Measurements from ENCODE around the gene INTS14.
"Not testable (repeated sequence)": the region's sequence is repeated elsewhere in the genome, so short reads cannot be mapped to it uniquely, and the experiment has no call there.

Gene INTS14

DNA sequence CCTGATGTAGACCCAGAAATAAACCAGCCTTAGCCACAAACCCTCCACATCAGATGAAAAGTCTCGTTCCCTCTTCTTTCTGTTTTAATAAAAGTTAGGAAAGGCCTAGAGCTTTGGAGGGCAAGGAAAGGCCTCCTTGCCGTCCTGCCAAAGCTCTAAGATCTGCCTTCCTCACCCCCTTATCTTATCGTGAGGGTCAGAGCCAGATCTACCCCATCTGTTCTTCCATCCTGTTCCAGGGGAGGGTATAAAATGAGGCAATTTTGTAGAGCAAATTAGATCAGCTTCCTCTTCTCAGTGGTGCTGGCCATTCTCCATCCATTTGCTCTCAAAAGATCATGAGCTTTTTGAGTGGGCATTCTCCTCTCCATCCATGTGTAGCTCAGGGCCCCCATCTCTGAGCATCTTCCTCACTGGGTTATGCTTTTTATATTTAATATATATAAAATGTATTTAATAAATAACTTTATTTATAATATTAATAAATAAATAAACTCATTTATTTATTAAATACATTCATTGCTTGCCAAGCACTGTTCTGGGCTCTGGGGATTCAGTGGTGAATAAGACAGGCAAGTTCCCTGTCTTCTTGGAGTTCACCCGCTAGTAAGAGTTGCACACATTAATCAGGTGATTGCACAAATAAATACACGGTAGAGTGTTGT, 8.8 kb upstream of the INTS14 start:
- TF ChIP-seq POLR2A (IDR thresholded peaks at IDR 0.05; ENCODE audit: low read length): no peak
- TF ChIP-seq GATA1 (IDR thresholded peaks at IDR 0.05; ENCODE audit: low read depth, low read length): no peak
- DNase-seq: peak; percentile 44 to 78

DNA sequence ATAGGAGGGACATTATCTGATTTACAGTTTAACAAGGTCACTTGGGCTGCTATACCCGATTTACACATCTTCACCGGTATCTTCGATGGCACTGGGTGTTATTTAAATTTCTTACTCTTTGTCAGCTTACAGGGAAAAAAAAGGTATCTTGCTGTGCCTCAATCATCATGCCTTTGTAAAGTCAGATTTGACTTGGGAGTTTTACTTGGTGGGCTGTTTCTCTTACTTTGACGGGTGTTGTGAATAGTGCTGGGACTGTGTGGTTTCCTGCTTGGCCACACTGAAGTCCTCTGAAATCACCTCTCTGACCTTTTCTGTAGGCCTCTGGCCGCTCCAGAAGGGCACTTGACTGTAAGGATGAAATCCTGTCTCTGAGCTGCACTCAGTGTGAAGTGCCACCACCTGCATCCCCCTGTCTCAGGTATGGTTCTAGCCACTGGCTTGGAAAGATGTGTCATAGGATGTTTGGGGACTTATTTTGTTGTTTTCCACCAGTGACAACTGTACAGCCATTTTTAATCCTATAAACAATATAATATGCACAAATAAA, 7.7 kb upstream of the INTS14 start:
- TF ChIP-seq POLR2A (IDR thresholded peaks at IDR 0.05; ENCODE audit: low read length) (no peak), GATA1 (IDR thresholded peaks at IDR 0.05; ENCODE audit: low read depth, low read length) (no peak)
- no peak for DNase-seq

DNA sequence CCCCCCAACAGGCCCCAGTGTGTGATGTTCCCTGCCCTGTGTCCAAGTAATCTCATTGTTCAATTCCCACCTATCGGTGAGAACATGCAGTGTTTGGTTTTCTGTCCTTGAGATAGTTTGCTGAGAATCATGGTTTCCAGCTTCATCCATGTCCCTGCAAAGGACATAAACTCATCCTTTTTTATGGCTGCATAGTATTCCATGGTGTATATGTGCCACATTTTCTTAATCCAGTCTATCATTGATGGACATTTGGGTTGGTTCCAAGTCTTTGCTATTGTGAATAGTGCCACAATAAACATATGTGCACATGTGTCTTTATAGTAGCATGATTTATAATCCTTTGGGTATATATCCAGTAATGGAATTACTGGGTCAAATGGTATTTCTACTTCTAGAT, 5.0 kb upstream of the INTS14 start:
- DNase-seq: not testable (repeated sequence)

DNA sequence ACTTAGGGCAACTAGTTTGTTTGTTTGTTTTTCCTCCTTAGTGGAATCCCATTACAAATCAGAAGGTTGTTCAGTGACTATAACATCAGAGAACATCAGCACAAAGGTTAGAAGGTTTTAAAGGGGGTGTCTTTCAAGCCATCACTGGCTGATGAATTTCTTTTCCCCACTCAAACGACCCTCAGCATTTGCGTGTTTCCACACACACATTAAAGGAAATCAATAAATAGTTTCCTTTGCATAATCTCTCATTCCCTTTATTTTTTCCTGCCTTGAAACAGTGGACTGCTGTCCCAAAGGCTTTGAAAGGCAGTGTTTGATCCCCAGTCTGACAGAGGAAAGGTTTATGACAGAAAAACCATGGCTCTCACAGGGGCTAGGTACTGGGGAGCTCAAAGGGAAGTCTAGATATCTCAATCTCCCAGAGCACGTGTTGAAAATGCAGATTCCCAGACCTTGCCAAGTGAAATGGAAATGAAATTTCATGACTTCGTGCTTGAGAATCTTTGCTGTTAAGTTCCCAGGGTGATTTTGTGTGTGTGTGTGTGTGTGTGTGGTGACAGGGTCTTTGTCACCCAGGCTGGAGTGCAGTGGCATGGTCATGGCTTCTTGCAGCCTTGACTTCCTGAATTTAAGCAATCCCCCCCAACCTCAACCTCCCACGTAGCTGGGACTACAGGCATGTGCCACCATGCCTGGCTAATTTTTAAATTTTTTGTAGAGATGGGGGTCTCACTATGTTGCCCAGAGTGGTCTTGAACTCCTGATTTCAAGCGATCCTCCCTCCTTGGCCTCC, 2.2 kb upstream of the INTS14 start:
- TF ChIP-seq POLR2A (IDR thresholded peaks at IDR 0.05; ENCODE audit: low read length) (no peak), GATA1 (IDR thresholded peaks at IDR 0.05; ENCODE audit: low read depth, low read length) (no peak)

DNA sequence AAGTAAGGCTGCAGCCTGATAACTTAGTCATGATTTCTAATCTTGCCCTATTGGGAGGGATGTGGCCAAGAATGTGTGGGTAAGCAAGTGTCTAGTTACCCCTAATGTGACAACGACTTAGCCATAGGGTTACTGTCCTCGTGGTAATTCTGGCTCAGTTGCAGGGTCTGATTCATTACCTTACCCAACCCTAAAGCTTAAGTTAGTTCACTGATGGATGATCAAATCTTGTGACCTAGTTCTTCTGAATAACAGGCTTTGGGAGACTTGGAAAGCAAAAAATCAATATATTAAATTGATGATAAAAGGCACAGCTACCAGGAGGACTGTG, 1.6 kb upstream of the INTS14 start:
- TF ChIP-seq POLR2A (IDR thresholded peaks at IDR 0.05; ENCODE audit: low read length): no peak
- TF ChIP-seq GATA1 (IDR thresholded peaks at IDR 0.05; ENCODE audit: low read depth, low read length): no peak
- DNase-seq: no peak

More for the DNA sequence above, 2.2 kb upstream of the INTS14 start:
- no peak for DNase-seq

DNA sequence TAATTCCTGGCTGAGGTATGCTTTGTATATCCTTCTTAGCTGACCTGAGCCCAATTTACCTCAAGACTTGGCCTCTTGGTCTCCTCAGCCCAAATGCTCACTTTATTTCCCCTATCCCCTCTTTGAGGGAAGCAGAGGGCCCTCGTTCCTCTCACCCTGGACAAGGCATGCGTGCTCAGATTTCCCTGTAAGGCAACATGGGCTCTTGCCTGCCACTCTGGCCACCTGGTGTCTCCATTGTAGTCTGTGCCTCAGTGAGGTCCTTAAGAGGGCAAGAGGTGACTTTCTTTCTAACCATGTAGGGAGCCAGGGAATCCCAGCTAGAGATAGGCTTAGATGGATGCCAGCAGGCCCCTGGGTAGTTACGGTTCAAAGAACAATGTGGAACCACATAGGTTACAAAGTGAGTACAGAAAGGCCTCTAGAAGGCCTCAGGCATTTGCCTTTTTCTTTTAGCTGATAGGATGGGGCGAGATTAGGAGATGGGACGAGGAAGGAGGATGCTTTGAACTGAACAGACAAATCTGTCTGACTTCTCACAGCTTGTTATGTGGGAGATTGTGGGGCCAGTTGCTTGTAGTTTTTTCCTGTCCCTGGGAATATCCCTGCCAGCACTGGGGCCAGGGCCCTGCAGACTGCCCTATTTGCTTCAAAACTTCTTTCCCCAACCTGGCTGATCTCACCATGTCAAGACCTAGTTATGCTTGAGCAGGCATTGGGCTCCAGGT, 1.1 kb upstream of the INTS14 start:
- TF ChIP-seq GATA1 (IDR thresholded peaks at IDR 0.05; ENCODE audit: low read depth, low read length) (no peak), POLR2A (IDR thresholded peaks at IDR 0.05; ENCODE audit: low read length) (no peak)
- DNase-seq: no peak

DNA sequence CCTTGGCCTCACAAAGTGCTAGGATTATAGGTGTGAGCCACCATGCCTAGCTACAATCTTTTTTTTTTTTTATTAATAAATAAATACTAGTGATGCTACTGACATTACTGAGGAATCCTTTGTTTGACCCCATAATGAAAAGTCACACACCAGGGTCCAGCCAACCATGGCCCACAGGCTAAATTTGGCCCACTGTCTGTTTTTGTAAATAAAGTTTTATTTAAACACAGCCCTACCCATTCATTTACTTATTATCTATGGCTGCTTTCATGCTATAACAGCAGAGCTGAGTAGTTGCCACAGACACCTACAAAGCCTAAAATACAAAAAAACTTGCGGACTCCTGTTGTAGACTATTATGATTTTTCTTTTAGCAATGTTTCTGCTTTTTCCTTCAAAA, 7.4 kb downstream of the INTS14 start:
- TF ChIP-seq POLR2A (IDR thresholded peaks at IDR 0.05; ENCODE audit: low read length) (no peak), GATA1 (IDR thresholded peaks at IDR 0.05; ENCODE audit: low read depth, low read length) (no peak)
- no peak for DNase-seq

DNA sequence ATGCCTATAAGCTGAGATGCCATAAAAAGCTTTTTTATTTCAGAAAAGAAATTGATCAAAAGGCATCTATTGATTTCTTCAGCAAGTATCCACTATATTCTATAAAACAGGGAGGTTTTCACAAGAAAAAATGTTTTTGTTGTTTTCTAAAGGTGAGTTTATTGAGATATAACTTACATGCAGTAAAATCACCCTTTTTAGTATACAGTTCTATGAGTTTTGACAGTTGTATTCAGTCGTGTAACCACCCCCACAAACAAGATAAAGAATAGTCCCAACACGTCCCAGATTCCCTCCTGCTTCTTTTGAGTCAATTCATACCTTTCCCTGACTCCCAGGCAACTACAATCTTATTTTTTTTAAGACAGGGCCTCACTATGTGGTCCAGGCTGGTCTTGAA, 7.8 kb downstream of the INTS14 start:
- no peak for DNase-seq
- no peak for TF ChIP-seq POLR2A (IDR thresholded peaks at IDR 0.05; ENCODE audit: low read length)
- no peak for TF ChIP-seq GATA1 (IDR thresholded peaks at IDR 0.05; ENCODE audit: low read depth, low read length)

DNA sequence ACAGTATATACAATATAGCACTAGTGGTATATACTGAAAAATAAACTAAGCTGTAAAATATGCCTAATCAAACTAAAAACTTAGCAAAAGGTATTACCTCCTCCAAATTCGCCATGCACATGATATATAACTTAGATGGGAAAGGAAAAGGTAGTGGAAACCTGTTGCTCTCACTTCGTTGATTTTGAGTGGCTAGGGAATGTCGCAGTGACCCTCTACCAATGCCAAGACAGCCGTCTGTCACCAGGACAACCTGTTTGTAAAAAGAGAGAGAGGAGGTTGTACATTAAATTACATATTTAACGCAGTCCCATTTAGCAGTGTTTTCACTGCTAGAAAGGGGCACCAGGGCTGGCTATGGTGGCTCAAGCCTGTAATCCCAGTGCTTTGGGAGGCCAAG, 11.3 kb downstream of the INTS14 start:
- no peak for DNase-seq
- TF ChIP-seq POLR2A (IDR thresholded peaks at IDR 0.05; ENCODE audit: low read length) (no peak), GATA1 (IDR thresholded peaks at IDR 0.05; ENCODE audit: low read depth, low read length) (no peak)

DNA sequence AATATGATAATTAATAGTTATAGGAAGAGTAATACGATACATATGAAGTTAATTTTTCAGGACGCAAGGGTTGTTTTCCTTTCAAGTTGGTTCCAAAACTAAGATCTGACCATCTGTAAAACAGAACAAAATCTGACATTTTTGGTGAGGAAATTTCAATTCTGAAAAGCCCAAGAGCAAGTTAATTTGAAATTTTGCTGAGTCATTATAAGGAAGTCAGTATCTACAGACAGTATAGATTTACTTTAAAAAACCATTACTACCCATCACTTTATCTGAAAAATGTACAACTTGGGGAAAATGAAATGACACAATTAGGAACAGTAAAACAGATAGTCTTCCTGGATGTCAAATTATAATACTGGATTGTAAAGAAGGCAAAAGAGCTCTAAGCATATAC, 12.5 kb downstream of the INTS14 start:
- TF ChIP-seq POLR2A (IDR thresholded peaks at IDR 0.05; ENCODE audit: low read length) (no peak), GATA1 (IDR thresholded peaks at IDR 0.05; ENCODE audit: low read depth, low read length) (no peak)
- no peak for DNase-seq

DNA sequence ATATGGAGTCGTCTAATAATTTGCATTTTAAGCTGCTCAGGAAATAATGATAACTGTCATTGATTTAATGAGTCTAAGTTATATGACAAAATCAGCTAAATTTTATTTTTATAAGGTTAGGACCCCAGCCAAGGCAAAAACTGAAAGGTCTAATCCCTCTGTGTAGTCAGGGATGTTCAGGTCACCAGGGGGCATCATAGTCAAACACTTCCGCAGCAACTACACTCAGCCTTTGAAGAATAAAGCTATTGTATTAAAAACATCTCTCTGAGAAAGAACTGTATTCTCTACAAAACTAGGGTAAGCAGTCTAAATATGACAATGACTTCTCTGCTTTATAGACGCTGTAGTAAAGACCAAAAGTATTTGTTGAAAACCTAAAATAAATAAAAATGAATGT, 15.0 kb downstream of the INTS14 start:
- DNase-seq: peak; percentile 13 to 51
- TF ChIP-seq POLR2A (IDR thresholded peaks at IDR 0.05; ENCODE audit: low read length) (no peak), GATA1 (IDR thresholded peaks at IDR 0.05; ENCODE audit: low read depth, low read length) (no peak)

DNA sequence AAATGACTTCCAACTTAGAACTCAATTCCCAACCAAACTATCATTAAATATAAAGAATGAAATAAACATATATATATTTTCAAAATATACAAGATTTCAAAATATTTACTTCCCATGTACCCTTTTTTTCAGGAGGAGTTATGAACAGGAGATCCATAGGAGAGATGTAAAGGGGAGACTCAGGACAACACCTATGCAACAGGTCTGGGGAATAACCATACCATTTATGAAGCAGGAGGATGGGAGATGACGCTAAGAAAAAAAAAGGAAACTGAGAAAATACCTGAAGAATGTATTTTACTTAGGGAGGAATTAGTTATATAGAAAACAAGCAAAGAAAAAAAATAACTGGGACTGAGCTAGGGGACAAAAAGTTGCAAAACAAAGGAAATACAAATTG, 23.8 kb downstream of the INTS14 start:
- no peak for TF ChIP-seq POLR2A (IDR thresholded peaks at IDR 0.05; ENCODE audit: low read length)
- TF ChIP-seq GATA1 (IDR thresholded peaks at IDR 0.05; ENCODE audit: low read depth, low read length): no peak

DNA sequence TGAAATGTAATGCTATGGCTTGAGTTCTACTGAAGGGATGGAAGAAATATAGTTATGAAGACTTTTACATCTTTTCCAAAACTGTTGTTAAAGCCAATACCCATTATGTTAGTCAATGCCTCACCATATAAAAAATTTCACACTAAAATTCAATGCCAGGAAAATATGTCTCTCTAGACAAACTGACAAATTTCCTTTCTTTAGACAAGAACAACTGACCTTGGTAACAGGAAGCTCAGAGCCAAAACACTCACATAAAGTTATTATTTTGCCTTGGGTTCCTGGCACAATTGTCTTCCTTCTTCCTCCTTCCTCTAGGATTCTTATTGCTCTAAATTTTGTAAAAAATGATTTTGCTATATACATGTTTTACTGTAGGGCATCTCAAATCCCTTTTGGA, 26.7 kb downstream of the INTS14 start:
- no peak for DNase-seq
- TF ChIP-seq POLR2A (IDR thresholded peaks at IDR 0.05; ENCODE audit: low read length) (no peak), GATA1 (IDR thresholded peaks at IDR 0.05; ENCODE audit: low read depth, low read length) (no peak)

More for the DNA sequence above, 23.8 kb downstream of the INTS14 start:
- DNase-seq: no peak

DNA sequence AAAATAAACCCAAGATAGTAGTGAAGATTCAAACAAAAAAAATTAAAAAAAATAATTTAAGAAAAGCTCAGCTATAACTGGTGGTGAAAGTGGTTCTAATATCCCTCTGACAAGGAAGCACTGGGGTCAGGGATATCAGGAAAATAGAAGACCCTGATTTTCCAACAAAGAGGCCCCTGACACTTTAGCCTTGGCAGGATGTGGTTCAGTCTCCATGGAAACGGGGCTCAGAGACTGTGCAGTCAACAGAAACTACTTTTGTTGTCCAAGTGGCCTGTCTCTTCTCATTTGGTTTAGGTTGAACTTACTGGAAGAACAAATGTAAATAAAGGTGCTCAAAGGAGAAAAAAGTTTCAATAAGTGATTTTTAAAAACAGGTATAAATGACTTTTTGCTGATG, 27.2 kb downstream of the INTS14 start:
- no peak for TF ChIP-seq GATA1 (IDR thresholded peaks at IDR 0.05; ENCODE audit: low read depth, low read length)
- TF ChIP-seq POLR2A (IDR thresholded peaks at IDR 0.05; ENCODE audit: low read length): no peak
- DNase-seq: no peak
